Measurements from ENCODE around the gene EYA4. TPM values are rescaled to one million over a fixed set of nuclear protein-coding genes. Genes with fewer than 3 reads are reported as not detected.

EYA4 gene
- total RNA-seq, 1 donor from 2014 or later, result 15.4 TPM

DNA sequence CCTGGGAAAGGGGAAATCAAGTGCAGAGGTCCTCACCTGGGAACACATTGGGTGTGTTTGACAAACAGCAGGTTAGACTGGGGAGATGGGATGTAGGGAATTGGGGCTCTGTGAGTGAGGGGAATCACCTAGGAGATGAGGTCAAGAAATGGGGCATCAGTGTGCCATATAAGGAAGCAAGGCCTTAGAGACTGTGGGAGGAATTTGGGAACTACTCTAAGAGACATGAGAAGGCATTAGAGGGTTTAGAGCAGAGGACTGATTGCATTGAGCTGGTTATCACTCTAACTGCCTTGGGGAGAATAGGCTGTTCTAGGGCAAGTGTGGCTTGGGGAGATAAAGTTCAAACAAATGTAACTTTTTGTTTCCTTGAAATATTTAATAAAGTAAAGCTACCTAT is 189.9 kb downstream of the EYA4 start:
- TF ChIP-seq CTCF (IDR thresholded peaks at IDR 0.05; ENCODE audit: borderline replicate concordance), result no peak
- Histone ChIP-seq H3K4me1 (peaks cover 27% of the 10 kb centered on the region), H3K36me3 (no peaks in the 10 kb centered on the region), H3K27me3 (ENCODE audit: low read depth) (no peaks in the 10 kb centered on the region), H3K27ac (replicated peaks) (no peak overlapping the region), H3K9me3 (replicated peaks) (no peaks in the 10 kb centered on the region), H3K4me3 (no peak overlapping the region)
- DNase-seq, result no peak
- intact Hi-C loops (cut with micrococcal nuclease), result no loop called here

- Histone ChIP-seq H3K36me3 (no peaks in the 10 kb centered on the region), H3K27ac (replicated peaks) (peak overlapping the region; percentile 35), H3K27me3 (ENCODE audit: low read depth) (no peaks in the 10 kb centered on the region), H3K9me3 (replicated peaks) (no peaks in the 10 kb centered on the region), H3K4me3 (no peak overlapping the region), H3K4me1 (peaks cover 27% of the 10 kb centered on the region)
- DNase-seq, result no peak
- no peak for TF ChIP-seq CTCF (IDR thresholded peaks at IDR 0.05; ENCODE audit: borderline replicate concordance)
- intact Hi-C loops (cut with micrococcal nuclease), result no loop called here
These were observed 191.1 kb downstream of the EYA4 start for GRCh38 chr6:133432021-133432989.

- intact Hi-C loops (cut with micrococcal nuclease), result no loop called here
- Histone ChIP-seq H3K4me3 (peak overlapping the region; percentile 4), H3K4me1 (peaks cover 27% of the 10 kb centered on the region)
These were observed 194.0 kb downstream of the EYA4 start for GRCh38 chr6:133435065-133435728.

GRCh38 chr6:133436652-133437051 is 195.5 kb downstream of the EYA4 start:
- Histone ChIP-seq H3K4me3 (no peak overlapping the region), H3K27ac (replicated peaks) (no peak overlapping the region), H3K4me1 (peaks cover 27% of the 10 kb centered on the region), H3K27me3 (ENCODE audit: low read depth) (no peaks in the 10 kb centered on the region), H3K36me3 (no peaks in the 10 kb centered on the region), H3K9me3 (replicated peaks) (no peaks in the 10 kb centered on the region)
- intact Hi-C loops (cut with micrococcal nuclease), result no loop called here
- no peak for TF ChIP-seq CTCF (IDR thresholded peaks at IDR 0.05; ENCODE audit: borderline replicate concordance)
- no peak for DNase-seq

More at GRCh38 chr6:133435065-133435728, 194.0 kb downstream of the EYA4 start:
- Histone ChIP-seq H3K36me3 (no peaks in the 10 kb centered on the region), H3K27ac (replicated peaks) (peak overlapping the region; percentile 83), H3K27me3 (ENCODE audit: low read depth) (no peaks in the 10 kb centered on the region), H3K9me3 (replicated peaks) (no peaks in the 10 kb centered on the region)
- no peak for TF ChIP-seq CTCF (IDR thresholded peaks at IDR 0.05; ENCODE audit: borderline replicate concordance)
- peak; percentile 16 for DNase-seq

- no peaks in the 10 kb centered on the region for H3K4me1 ChIP-seq
- no peak overlapping the region for H3K4me3 ChIP-seq
- H3K9me3 ChIP-seq (replicated peaks), result no peaks in the 10 kb centered on the region
- no peak overlapping the region for H3K27ac ChIP-seq (replicated peaks)
- intact Hi-C loops (cut with micrococcal nuclease), result no loop called here
- no peaks in the 10 kb centered on the region for H3K36me3 ChIP-seq
- no peak for DNase-seq
- no peaks in the 10 kb centered on the region for H3K27me3 ChIP-seq (ENCODE audit: low read depth)
- no peak for TF ChIP-seq CTCF (IDR thresholded peaks at IDR 0.05; ENCODE audit: borderline replicate concordance)
These were observed 200.3 kb downstream of the EYA4 start for GRCh38 chr6:133441491-133441890.

Data from left ventricle myocardium inferior (tissue), 1 donor.